ENCODE measurements around the gene ATP2A3. TPM values are rescaled to one million over a fixed set of nuclear protein-coding genes. Genes with fewer than 3 reads are reported as not detected.

ATP2A3 gene
- polyA plus RNA-seq, 3 donors = 6.9 to 46.5 (median 9.5) TPM

GRCh38 chr17:3940965-3941698, 23.1 kb downstream of the ATP2A3 start:
- no peak overlapping the region for H3K9ac ChIP-seq (ENCODE audit: insufficient read depth, low read length, poor library complexity, severe bottlenecking)
- H3K4me2 ChIP-seq (replicated peaks; ENCODE audit: extremely low read depth, low read length, poor library complexity, severe bottlenecking) = no peak overlapping the region
- no peak overlapping the region for H2AFZ ChIP-seq (ENCODE audit: insufficient read depth, low read depth, low read length, poor library complexity, severe bottlenecking)
- Mint-ChIP-seq H3K36me3 (peaks cover 70 to 94% of the 10 kb centered on the region in 2 donors), H3K4me3 (no peak overlapping the region), H3K4me1 (no peaks in the 10 kb centered on the region), H3K9me3 (peaks cover 0 to 2% (median 0%) of the 10 kb centered on the region in 7 donors), H3K27me3 (ENCODE audit: low read depth in 3 of 3) (peaks cover 0 to 2% (median 0%) of the 10 kb centered on the region in 3 donors), H3K27ac (peak overlapping the region in 3 of 7 donors; percentile 21 to 66 (median 37))
- no peaks in the 10 kb centered on the region for H3K27me3 ChIP-seq (ENCODE audit: control insufficient read depth in 2 of 2, insufficient read depth in 2 of 2, low read length in 2 of 2)
- intact Hi-C loops (cut with micrococcal nuclease) = no loop called here
- 99% methylated on average over 37 of the region's 48 CpGs for WGBS (ENCODE audit: insufficient coverage)
- no peak for TF ChIP-seq CTCF (IDR thresholded peaks at IDR 0.05)
- H3K36me3 ChIP-seq (replicated peaks in 1 of 2; ENCODE audit: control insufficient read depth in 1 of 2, insufficient read depth in 2 of 2, low read length in 2 of 2) = peaks cover 73 to 93% of the 10 kb centered on the region in 2 donors
- no peaks in the 10 kb centered on the region for H3K4me1 ChIP-seq (ENCODE audit: control insufficient read depth in 1 of 2, insufficient read depth in 2 of 2, low read length in 2 of 2)
- DNase-seq = no peak
- H3K79me2 ChIP-seq (ENCODE audit: insufficient read depth, low read length) = no peaks in the 10 kb centered on the region
- H3K9me3 ChIP-seq (replicated peaks in 1 of 2; ENCODE audit: control insufficient read depth in 1 of 2, insufficient read depth in 1 of 2, low read length in 2 of 2) = no peaks in the 10 kb centered on the region
- H4K20me1 ChIP-seq (ENCODE audit: insufficient read depth, low read length) = no peaks in the 10 kb centered on the region
- no peak overlapping the region for H3K27ac ChIP-seq (ENCODE audit: low read depth in 1 of 2, low read length in 2 of 2)
- no peak overlapping the region for H3K4me3 ChIP-seq (replicated peaks in 1 of 3; ENCODE audit: low read depth in 2 of 3, low read length in 3 of 3)

DNA sequence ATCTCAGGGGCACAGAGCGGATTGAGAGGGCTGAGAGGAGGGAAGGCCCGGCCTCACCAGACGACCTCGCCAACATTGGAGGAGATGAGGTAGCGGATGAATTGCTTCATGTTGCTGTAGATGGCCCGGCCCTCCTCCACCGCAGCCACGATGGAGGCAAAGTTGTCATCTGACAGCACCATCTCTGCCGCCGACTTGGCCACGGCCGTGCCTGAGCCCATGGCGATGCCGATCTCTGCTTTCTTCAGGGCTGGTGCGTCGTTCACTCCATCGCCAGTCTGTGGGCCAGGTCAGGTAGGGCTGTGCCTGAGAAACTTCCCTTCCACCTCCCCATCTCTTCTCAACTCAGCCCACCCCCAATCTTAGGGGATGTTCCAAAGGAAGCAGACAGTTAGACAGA, 26.9 kb downstream of the ATP2A3 start:
- Mint-ChIP-seq H3K9me3 (peaks cover 0 to 2% (median 0%) of the 10 kb centered on the region in 7 donors), H3K36me3 (peaks cover 66 to 99% of the 10 kb centered on the region in 2 donors)
- intact Hi-C loops (cut with micrococcal nuclease) = no loop called here

More for the DNA sequence above, 26.9 kb downstream of the ATP2A3 start:
- Histone ChIP-seq H3K79me2 (ENCODE audit: insufficient read depth, low read length) (no peaks in the 10 kb centered on the region), H3K36me3 (replicated peaks in 1 of 2; ENCODE audit: control insufficient read depth in 1 of 2, insufficient read depth in 2 of 2, low read length in 2 of 2) (peaks cover 58 to 87% of the 10 kb centered on the region in 2 donors), H4K20me1 (ENCODE audit: insufficient read depth, low read length) (no peaks in the 10 kb centered on the region), H3K4me3 (replicated peaks in 1 of 3; ENCODE audit: low read depth in 2 of 3, low read length in 3 of 3) (no peak overlapping the region), H3K4me2 (replicated peaks; ENCODE audit: extremely low read depth, low read length, poor library complexity, severe bottlenecking) (no peak overlapping the region), H3K27me3 (ENCODE audit: control insufficient read depth in 2 of 2, insufficient read depth in 2 of 2, low read length in 2 of 2) (no peaks in the 10 kb centered on the region), H3K4me1 (ENCODE audit: control insufficient read depth in 1 of 2, insufficient read depth in 2 of 2, low read length in 2 of 2) (no peaks in the 10 kb centered on the region), H2AFZ (ENCODE audit: insufficient read depth, low read depth, low read length, poor library complexity, severe bottlenecking) (no peak overlapping the region), H3K9me3 (replicated peaks in 1 of 2; ENCODE audit: control insufficient read depth in 1 of 2, insufficient read depth in 1 of 2, low read length in 2 of 2) (no peaks in the 10 kb centered on the region), H3K27ac (ENCODE audit: low read depth in 1 of 2, low read length in 2 of 2) (no peak overlapping the region), H3K9ac (ENCODE audit: insufficient read depth, low read length, poor library complexity, severe bottlenecking) (no peak overlapping the region)
- WGBS (ENCODE audit: insufficient coverage) = 95% methylated on average over 17 of the region's 17 CpGs
- H3K27me3 Mint-ChIP-seq (ENCODE audit: low read depth in 3 of 3) = no peaks in the 10 kb centered on the region
- TF ChIP-seq CTCF (IDR thresholded peaks at IDR 0.05) = no peak
- H3K4me1 Mint-ChIP-seq = no peaks in the 10 kb centered on the region
- no peak for DNase-seq
- H3K27ac Mint-ChIP-seq = peak overlapping the region in 3 of 7 donors; percentile 0 to 87 (median 37)
- H3K4me3 Mint-ChIP-seq = no peak overlapping the region

Data from CD14-positive monocyte (primary cell).